Measurements from ENCODE around the gene OTX1.

DNA sequence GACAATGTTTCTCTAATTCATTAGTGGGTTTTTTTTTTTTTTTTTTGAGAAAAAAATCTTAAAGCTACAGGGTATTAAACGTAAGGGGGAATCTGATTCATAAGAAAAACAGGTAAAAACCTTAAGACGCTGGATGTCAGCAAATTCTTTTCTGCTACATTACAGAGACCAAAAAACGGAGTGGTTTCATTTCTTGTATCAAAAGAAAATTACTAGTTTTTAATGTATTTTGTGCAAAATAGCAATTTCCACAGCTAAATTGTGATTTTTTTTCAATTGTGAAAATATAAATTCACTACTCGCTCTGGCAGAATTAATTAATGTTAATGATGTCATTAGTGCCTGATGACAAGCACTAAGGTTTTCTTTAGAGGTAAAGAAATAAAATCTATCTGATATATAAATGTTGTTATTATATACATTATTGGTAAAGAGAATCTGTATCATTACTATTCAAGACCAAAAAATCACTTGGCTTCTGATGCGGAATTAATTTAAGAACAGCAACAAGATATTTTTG, 9.9 kb downstream of the OTX1 start:
- TF ChIP-seq EZH2 (IDR thresholded peaks at IDR 0.05; ENCODE audit: insufficient read depth, poor library complexity, severe bottlenecking) (no peak), EZH2phosphoT487 (IDR thresholded peaks at IDR 0.05; ENCODE audit: insufficient read depth, low read depth) (0 out of 2 replicates have a peak, but pooled peaks have one; percentile 39)

Data from GM23248 (cell line).